GM12873 (cell line): ENCODE results near the gene CLEC2B.

Experiments used
- TF ChIP-seq, protein P1 (sequence below): IDR thresholded peaks from 2 replicates; pipeline ENCODE4 v1.5.1; 2012; ENCODE audit warnings: low read depth, mild to moderate bottlenecking, moderate library complexity, low read length, control low read depth; ENCODE audit not compliant: insufficient read depth; ENCODE audit errors: missing control alignments

Gene CLEC2B

DNA sequence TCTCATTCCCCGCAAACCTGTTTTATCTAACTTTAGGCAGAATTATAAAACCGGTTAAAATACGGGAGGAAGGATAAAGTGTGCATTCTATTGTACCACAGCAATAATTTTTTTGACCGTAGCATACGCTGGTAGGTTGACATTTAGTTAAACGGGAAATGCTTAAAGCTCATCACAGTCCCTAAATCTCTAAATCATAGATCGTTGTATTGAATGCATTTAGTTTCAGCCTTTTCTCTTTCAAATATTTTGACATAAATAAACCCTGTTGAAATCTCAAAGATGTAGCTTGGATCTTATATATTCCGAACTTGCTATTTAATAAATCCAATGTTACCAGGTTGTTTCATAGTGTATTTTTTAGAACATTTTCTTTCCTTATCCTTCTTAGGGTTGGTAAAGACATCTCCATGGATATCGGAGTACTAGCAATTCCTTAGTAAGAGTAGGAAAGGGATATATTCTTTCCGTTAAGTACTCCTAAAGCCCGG is 798 bp downstream of the CLEC2B start:
- TF ChIP-seq, protein P1, sequence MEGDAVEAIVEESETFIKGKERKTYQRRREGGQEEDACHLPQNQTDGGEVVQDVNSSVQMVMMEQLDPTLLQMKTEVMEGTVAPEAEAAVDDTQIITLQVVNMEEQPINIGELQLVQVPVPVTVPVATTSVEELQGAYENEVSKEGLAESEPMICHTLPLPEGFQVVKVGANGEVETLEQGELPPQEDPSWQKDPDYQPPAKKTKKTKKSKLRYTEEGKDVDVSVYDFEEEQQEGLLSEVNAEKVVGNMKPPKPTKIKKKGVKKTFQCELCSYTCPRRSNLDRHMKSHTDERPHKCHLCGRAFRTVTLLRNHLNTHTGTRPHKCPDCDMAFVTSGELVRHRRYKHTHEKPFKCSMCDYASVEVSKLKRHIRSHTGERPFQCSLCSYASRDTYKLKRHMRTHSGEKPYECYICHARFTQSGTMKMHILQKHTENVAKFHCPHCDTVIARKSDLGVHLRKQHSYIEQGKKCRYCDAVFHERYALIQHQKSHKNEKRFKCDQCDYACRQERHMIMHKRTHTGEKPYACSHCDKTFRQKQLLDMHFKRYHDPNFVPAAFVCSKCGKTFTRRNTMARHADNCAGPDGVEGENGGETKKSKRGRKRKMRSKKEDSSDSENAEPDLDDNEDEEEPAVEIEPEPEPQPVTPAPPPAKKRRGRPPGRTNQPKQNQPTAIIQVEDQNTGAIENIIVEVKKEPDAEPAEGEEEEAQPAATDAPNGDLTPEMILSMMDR = no peak

DNA sequence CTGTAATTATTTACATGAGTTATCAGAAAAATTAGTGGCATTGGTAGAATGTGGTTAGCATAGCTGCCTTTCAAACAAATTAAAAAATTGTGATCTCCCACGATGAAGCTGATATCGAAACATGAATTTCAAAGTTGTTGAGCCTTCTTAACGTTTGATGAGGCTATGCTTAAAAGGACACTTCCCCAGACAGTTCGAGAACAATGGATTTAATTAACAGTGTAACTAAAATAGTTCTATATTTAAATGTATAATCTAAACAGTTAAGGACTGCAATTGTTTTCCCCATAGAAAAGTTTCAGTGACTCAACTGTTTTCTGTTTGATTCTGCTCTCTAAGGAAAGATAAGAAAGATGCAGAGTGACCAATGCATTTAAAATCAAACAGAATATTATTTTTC is 1.6 kb downstream of the CLEC2B start:
- TF ChIP-seq, protein P1 = no peak

DNA sequence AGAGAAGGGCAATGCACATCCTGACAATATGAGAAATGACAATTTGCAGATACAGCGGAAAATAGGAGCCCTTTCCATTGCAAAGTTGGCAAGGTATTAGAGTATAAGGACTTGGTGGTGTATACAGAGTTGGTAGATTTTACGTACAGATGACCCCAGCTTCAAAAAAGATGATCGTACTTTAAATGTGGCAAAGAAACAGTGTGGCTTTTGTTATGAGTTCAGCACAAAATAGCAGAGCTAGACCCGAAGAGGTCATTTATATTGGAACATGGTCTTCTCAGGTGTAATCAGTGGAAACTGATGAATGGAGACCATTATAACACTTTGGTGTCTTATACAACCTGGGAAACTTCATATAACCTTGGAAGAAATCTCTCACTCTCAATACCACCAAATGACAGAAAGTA is 2.3 kb downstream of the CLEC2B start:
- TF ChIP-seq, protein P1 = no peak

DNA sequence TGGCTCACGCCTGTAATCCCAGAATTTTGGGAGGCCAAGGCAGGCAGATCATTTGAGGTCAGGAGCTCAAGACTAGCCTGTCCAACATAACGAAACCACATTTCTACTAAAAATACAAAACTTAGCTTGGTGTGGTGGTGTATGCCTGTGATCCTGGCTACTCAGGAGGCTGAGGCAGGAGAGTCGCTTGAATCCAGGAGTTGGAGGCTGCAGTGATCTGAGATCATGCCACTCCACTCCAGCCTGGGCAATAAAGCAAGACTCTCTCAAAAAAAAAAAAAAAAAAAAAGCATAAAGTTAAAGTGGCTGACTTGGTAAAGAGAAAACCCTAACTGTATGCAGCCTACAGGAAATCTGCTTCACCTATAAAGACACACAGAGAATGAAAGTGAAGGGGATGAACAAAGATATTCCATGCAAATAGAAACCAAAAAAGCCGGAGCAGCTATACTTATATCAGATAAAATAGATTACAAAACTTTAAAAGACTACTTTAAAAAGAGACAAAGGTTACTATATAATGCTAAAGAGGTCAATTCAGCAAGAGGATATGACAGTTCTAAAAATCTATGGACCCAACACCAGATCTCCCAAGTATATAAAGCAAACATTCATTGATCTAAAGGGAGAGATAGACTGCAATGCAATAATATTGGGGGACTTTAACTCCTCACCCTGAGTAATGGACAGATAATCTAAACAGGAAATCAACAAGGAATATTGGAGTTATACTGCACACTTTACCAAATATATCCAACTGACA is 4.1 kb downstream of the CLEC2B start:
- TF ChIP-seq, protein P1 = no peak

DNA sequence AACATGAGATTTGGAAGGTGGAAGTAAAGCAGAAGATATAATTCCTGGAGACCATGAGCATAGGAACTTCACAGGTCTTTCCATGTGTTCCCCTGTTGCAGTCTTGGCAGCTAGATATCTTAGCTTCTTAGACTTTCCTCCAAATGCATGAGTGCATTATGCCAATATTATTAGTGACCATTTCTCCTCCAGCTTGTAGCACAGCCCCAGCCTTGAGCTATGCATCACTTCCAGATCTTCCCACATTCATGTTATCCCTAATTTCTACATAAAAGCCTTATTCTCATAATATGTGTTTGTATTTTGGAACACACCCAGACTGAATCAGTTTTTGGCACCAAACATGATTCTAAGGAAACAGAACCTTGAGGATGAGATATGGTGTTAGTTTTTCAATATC is 11.0 kb downstream of the CLEC2B start:
- TF ChIP-seq, protein P1 = no peak

DNA sequence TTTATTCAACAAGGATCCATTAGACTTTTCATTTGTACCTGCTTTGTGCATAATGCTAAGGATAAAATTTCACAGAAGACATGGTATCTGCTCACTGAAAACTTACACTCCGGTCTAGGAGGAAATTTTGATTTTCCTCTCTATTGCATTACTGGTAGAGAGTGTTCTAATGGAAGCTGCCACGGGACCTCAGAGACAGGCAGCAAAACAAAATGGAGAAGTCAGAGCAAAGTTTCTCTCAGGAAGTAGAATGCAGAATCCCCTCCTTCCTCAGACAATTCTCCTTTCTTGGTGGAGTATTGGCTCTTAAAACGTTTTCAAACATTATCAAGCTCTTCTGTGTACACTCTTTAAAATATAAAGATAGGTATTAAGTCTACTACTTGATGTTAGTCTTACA is 12.3 kb downstream of the CLEC2B start:
- TF ChIP-seq, protein P1 = no peak

DNA sequence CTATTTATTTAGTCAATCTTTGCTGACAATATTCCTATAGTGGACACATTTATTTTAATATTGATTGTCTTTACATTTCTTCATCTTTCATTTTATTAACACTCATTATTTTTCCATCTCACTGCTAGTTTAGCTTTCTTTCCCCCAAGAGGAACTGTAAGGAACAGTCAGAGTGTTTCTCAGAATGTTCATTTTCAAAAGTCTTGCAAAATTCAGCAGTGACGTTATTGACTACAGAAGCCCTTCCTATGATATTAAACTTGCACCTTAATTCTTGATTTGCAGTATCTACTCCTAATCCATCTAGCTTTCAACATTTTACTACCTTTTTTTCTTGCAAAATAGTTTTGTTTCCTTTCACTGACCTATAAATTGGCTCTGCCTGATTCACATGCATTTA is 13.0 kb downstream of the CLEC2B start:
- TF ChIP-seq, protein P1 = no peak
